ENCODE results near the gene TFPI.
"Not testable (repeated sequence)": the region's sequence is repeated elsewhere in the genome, so short reads cannot be mapped to it uniquely, and the experiment has no call there.

The TFPI gene

GRCh38 chr2:187528042-187528441, 26.2 kb downstream of the TFPI start:
- no CpG with 5 or more reads among the region's 1 CpG for WGBS (ENCODE audit: insufficient coverage, insufficient read length)

GRCh38 chr2:187527262-187527661, 27.0 kb downstream of the TFPI start:
- DNase-seq (ENCODE audit: low read depth, low spot score): no peak
- WGBS (ENCODE audit: insufficient coverage, insufficient read length): no CpG with 5 or more reads among the region's 4 CpGs
- no peak overlapping the region for H3K27ac ChIP-seq (ENCODE audit: low read length)

More at GRCh38 chr2:187528042-187528441, 26.2 kb downstream of the TFPI start:
- H3K27me3 ChIP-seq (ENCODE audit: control insufficient read depth, insufficient read depth, low read length): no peaks in the 10 kb centered on the region
- H3K4me3 ChIP-seq (ENCODE audit: low read length): no peak overlapping the region
- H3K36me3 ChIP-seq (ENCODE audit: control insufficient read depth, insufficient read depth, low read length): no peaks in the 10 kb centered on the region
- no peaks in the 10 kb centered on the region for H3K9me3 ChIP-seq (ENCODE audit: control insufficient read depth, insufficient read depth, low read length)
- no peak overlapping the region for H3K27ac ChIP-seq (ENCODE audit: low read length)
- no peak for DNase-seq (ENCODE audit: low read depth, low spot score)
- H3K4me1 ChIP-seq (ENCODE audit: control insufficient read depth, insufficient read depth, low read length): no peaks in the 10 kb centered on the region

DNA sequence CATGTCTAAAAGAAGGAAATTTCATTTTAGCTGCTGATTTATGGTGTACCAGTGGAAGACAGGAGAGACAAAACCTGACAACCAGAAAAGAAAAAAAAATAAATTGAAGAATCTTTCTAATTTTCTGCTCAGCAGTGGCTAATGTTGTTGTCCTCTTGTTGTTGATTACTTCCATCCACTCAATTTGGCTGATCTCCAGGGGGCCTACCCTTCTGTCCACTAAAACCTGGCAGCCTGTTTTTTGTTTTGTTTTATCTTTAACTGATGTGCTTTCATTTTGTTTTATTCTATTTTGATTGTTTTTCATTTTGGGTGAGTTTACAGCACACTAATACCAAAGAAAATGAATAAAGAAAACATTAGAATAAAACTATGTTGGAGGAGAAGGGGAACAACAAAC, 27.4 kb downstream of the TFPI start:
- no peak for DNase-seq (ENCODE audit: low read depth, low spot score)
- Histone ChIP-seq H3K27me3 (ENCODE audit: control insufficient read depth, insufficient read depth, low read length) (no peaks in the 10 kb centered on the region), H3K4me3 (ENCODE audit: low read length) (no peak overlapping the region), H3K36me3 (ENCODE audit: control insufficient read depth, insufficient read depth, low read length) (no peaks in the 10 kb centered on the region), H3K9me3 (ENCODE audit: control insufficient read depth, insufficient read depth, low read length) (no peaks in the 10 kb centered on the region), H3K27ac (ENCODE audit: low read length) (no peak overlapping the region), H3K4me1 (ENCODE audit: control insufficient read depth, insufficient read depth, low read length) (no peaks in the 10 kb centered on the region)

More at GRCh38 chr2:187527262-187527661, 27.0 kb downstream of the TFPI start:
- Histone ChIP-seq H3K36me3 (ENCODE audit: control insufficient read depth, insufficient read depth, low read length) (no peaks in the 10 kb centered on the region), H3K4me1 (ENCODE audit: control insufficient read depth, insufficient read depth, low read length) (no peaks in the 10 kb centered on the region), H3K9me3 (ENCODE audit: control insufficient read depth, insufficient read depth, low read length) (no peaks in the 10 kb centered on the region), H3K27me3 (ENCODE audit: control insufficient read depth, insufficient read depth, low read length) (no peaks in the 10 kb centered on the region), H3K4me3 (ENCODE audit: low read length) (no peak overlapping the region)

DNA sequence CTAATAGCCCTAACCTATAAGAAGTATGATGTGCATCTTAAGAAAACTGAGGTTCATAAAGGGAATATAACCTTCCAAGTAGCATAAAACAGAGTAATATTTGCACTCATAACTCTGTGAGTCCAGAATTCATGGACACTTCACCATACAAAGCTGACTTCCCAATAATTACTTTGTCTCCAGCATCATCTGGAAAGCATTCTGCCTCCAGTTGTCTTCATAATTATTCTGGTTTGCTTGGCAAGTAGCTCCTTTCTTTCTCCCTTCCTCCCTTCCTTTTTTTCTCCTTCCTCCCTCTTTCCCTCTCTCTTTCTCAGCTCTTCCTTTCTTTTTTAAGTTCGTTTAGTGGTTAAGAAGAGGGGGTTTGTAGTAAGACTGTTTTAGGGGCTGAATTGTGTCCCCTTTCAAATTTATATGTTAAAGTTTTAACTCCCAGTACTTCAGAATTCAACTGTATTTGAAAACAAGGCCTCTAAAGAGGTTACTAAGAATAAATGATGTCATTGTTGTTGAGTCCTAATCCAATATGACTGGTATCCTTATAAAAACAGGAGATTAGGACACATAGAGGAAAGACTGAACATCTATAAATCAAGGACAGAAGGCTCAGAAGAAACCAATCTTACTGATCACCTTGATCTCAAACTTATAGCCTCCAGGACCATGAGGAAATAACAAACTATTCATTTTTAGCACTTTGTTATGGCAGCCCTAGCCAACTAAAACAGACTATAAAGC, 28.9 kb downstream of the TFPI start:
- no peak overlapping the region for H3K27ac ChIP-seq (ENCODE audit: low read length)
- H3K36me3 ChIP-seq (ENCODE audit: control insufficient read depth, insufficient read depth, low read length): no peaks in the 10 kb centered on the region
- H3K4me3 ChIP-seq (ENCODE audit: low read length): no peak overlapping the region
- H3K27me3 ChIP-seq (ENCODE audit: control insufficient read depth, insufficient read depth, low read length): no peaks in the 10 kb centered on the region
- H3K9me3 ChIP-seq (ENCODE audit: control insufficient read depth, insufficient read depth, low read length): no peaks in the 10 kb centered on the region
- no peak for DNase-seq (ENCODE audit: low read depth, low spot score)
- WGBS (ENCODE audit: insufficient coverage, insufficient read length): no CpG with 5 or more reads among the region's 1 CpG
- no peaks in the 10 kb centered on the region for H3K4me1 ChIP-seq (ENCODE audit: control insufficient read depth, insufficient read depth, low read length)

- no peaks in the 10 kb centered on the region for H3K9me3 ChIP-seq (ENCODE audit: control insufficient read depth, insufficient read depth, low read length)
- no peaks in the 10 kb centered on the region for H3K27me3 ChIP-seq (ENCODE audit: control insufficient read depth, insufficient read depth, low read length)
- no peak for DNase-seq (ENCODE audit: low read depth, low spot score)
- no peak overlapping the region for H3K27ac ChIP-seq (ENCODE audit: low read length)
- H3K4me1 ChIP-seq (ENCODE audit: control insufficient read depth, insufficient read depth, low read length): no peaks in the 10 kb centered on the region
- H3K36me3 ChIP-seq (ENCODE audit: control insufficient read depth, insufficient read depth, low read length): no peaks in the 10 kb centered on the region
- H3K4me3 ChIP-seq (ENCODE audit: low read length): no peak overlapping the region
Observed at GRCh38 chr2:187523325-187523724, 30.9 kb downstream of the TFPI start.

DNA sequence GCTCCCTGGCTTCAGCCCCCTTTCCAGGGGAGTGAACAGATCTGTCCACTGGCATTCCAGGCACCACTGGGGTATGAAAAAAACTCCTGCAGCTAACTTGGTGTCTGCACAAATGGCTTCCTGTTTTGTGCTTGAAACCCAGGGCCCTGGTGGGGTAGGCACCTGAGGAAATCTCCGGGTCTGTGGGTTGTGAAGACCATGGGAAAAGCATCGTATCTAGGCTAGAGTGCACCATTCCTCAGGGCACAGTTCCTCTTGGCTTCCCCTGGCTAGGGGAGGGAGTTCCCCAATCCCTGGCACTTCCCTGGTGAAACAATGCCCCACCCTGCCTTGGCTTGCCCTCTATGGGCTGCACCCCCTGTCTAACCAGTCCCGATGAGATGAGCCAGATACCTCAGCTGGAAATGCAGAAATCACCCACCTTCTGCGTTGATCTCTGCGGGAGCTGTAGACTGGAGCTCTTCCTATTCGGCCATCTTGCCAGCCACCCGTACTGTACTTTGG, 34.1 kb downstream of the TFPI start:
- Histone ChIP-seq H3K36me3 (ENCODE audit: control insufficient read depth, insufficient read depth, low read length) (no peaks in the 10 kb centered on the region), H3K27me3 (ENCODE audit: control insufficient read depth, insufficient read depth, low read length) (no peaks in the 10 kb centered on the region), H3K27ac (ENCODE audit: low read length) (no peak overlapping the region), H3K4me3 (ENCODE audit: low read length) (no peak overlapping the region), H3K4me1 (ENCODE audit: control insufficient read depth, insufficient read depth, low read length) (no peaks in the 10 kb centered on the region), H3K9me3 (ENCODE audit: control insufficient read depth, insufficient read depth, low read length) (no peaks in the 10 kb centered on the region)
- no CpG with 5 or more reads among the region's 7 CpGs for WGBS (ENCODE audit: insufficient coverage, insufficient read length)
- no peak for DNase-seq (ENCODE audit: low read depth, low spot score)

DNA sequence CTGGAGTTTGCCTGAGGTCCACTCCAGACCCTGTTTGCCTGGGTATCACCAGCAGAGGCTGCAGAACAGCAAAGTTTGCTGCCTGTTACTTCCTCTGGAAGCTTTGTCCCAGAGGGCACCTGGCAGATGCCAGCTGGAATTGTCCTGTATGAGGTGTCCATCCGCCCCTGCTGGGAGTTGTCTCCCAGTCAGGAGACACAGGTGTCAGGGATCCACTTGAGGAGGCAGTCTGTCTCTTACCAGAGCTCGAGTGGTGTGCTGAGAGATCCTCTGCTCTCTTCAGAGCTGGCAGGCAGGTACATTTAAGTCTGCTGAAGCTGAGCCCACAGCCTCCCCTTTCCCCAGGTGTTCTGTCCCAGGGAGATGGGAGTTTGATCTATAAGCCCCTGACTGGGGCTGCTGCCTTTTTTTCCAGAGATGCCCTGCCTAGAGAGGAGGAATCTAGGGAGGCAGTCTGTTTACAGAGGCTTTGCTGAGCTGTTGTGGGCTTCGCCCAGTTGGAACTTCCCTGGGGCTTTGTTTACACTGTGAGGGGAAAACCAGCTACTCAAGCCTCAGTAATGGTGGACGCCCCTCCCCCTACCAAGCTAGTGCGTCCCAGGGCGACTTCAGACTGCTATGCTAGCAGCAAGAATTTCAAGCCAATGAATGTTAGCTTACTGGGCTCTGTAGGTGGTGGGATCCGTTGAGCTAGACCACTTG, 34.7 kb downstream of the TFPI start:
- no peaks in the 10 kb centered on the region for H3K4me1 ChIP-seq (ENCODE audit: control insufficient read depth, insufficient read depth, low read length)
- no peak overlapping the region for H3K27ac ChIP-seq (ENCODE audit: low read length)
- H3K4me3 ChIP-seq (ENCODE audit: low read length): no peak overlapping the region
- H3K27me3 ChIP-seq (ENCODE audit: control insufficient read depth, insufficient read depth, low read length): no peaks in the 10 kb centered on the region
- no peaks in the 10 kb centered on the region for H3K9me3 ChIP-seq (ENCODE audit: control insufficient read depth, insufficient read depth, low read length)
- DNase-seq (ENCODE audit: low read depth, low spot score): no peak
- no peaks in the 10 kb centered on the region for H3K36me3 ChIP-seq (ENCODE audit: control insufficient read depth, insufficient read depth, low read length)
- WGBS (ENCODE audit: insufficient coverage, insufficient read length): no CpG with 5 or more reads among the region's 7 CpGs

DNA sequence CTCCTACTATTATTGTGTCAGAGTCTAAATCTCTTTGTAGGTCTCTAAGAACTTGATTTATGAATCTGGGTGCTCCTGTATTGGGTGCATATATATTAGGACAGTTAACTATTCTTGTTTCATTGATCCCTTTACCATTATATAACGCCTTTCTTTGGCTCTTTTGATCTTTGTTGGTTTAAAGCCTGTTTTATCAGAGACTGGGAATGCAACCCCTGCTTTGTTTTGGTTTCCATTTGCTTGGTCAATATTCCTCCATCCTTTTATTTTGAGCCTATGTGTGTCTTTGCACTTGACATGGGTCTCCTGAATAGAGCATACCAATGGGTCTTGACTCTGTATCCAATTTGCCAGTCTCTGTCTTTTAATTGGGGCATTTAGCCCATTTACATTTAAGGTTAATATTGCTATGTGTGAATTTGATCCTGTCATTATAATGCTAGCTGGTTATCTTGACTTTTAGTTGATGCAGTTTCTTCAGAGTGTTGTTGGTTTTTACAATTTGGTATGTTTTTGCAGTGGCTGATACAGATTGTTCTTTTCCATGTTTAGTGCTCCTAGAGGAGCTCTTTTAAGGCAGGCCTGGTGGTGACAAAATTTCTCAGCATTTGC, 36.4 kb downstream of the TFPI start:
- not testable (repeated sequence) for DNase-seq (ENCODE audit: low read depth, low spot score); H3K27ac ChIP-seq (ENCODE audit: low read length); H3K4me1 ChIP-seq (ENCODE audit: control insufficient read depth, insufficient read depth, low read length); H3K27me3 ChIP-seq (ENCODE audit: control insufficient read depth, insufficient read depth, low read length); H3K4me3 ChIP-seq (ENCODE audit: low read length); H3K9me3 ChIP-seq (ENCODE audit: control insufficient read depth, insufficient read depth, low read length); H3K36me3 ChIP-seq (ENCODE audit: control insufficient read depth, insufficient read depth, low read length)
- WGBS (ENCODE audit: insufficient coverage, insufficient read length): no CpG with 5 or more reads among the region's 1 CpG

- H3K36me3 ChIP-seq (ENCODE audit: control insufficient read depth, insufficient read depth, low read length); H3K4me3 ChIP-seq (ENCODE audit: low read length); DNase-seq (ENCODE audit: low read depth, low spot score); H3K27ac ChIP-seq (ENCODE audit: low read length); H3K4me1 ChIP-seq (ENCODE audit: control insufficient read depth, insufficient read depth, low read length); H3K9me3 ChIP-seq (ENCODE audit: control insufficient read depth, insufficient read depth, low read length); H3K27me3 ChIP-seq (ENCODE audit: control insufficient read depth, insufficient read depth, low read length): not testable (repeated sequence)
- no CpG with 5 or more reads among the region's 15 CpGs for WGBS (ENCODE audit: insufficient coverage, insufficient read length)
Observed at GRCh38 chr2:187516630-187517510, 37.4 kb downstream of the TFPI start.

DNA sequence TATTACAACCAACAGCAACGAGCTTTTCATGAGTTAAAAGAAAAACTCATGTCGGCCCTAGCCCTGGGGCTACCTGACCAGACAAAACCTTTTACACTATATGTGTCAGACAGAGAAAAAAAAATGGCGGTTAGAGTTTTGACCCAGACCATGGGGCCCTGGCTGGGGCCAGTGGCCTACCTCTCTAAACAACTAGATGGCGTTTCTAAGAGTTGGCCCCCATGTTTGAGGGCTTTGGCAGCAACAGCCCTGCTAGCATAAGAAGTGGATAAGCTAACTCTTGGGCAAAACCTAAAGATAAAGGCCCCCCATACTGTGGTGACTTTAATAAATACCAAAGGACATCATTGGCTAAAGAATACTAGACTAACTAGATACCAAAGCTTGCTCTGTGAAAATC, 39.3 kb downstream of the TFPI start:
- DNase-seq (ENCODE audit: low read depth, low spot score): no peak
- H3K36me3 ChIP-seq (ENCODE audit: control insufficient read depth, insufficient read depth, low read length): no peaks in the 10 kb centered on the region
- no CpG with 5 or more reads among the region's 4 CpGs for WGBS (ENCODE audit: insufficient coverage, insufficient read length)
- H3K27ac ChIP-seq (ENCODE audit: low read length): no peak overlapping the region
- no peaks in the 10 kb centered on the region for H3K9me3 ChIP-seq (ENCODE audit: control insufficient read depth, insufficient read depth, low read length)
- H3K4me1 ChIP-seq (ENCODE audit: control insufficient read depth, insufficient read depth, low read length): no peaks in the 10 kb centered on the region; the same call in 1 of the 2 replicates
- H3K4me3 ChIP-seq (ENCODE audit: low read length): no peak overlapping the region
- H3K27me3 ChIP-seq (ENCODE audit: control insufficient read depth, insufficient read depth, low read length): no peaks in the 10 kb centered on the region

All from iPS DF 6.9 (cell line).